Hepatocyte (in vitro differentiated cells): ENCODE measurements around the gene HSF2.

Experiments used
- EZH2 ChIP-seq: fragments of 200-600 bp; sonication (generic); IDR thresholded peaks from 2 replicates; pipeline ENCODE4 v1.6.1; 2016; ENCODE audit warnings: antibody characterized with exemption, mild to moderate bottlenecking, borderline replicate concordance
- TF ChIP-seq, protein P1 (sequence below): fragments of 200-600 bp; sonication (generic); IDR thresholded peaks from 2 replicates; pipeline ENCODE4 v1.5.1; 2016; ENCODE audit warnings: antibody characterized with exemption, mild to moderate bottlenecking; ENCODE audit not compliant: poor library complexity

DNA sequence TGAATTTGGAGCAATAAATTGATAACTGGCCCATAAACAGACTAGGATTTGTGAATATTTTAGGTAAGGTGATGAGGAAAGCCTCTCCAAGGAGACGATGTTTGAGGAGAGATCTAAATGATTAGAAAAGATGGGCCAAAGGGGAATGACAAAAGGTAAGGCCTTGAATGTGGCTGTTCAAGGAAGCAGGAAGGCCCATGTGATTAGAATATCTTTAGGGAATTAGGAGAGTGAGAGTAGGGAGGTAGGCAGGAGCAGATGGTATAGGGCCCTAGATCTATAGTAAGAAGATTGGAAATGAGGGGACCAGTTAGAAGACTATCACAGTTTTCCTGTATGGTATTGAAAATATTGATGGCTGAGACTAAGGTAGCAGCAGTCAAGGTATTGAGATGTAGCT, 6.7 kb downstream of the HSF2 start:
- TF ChIP-seq, protein P1, sequence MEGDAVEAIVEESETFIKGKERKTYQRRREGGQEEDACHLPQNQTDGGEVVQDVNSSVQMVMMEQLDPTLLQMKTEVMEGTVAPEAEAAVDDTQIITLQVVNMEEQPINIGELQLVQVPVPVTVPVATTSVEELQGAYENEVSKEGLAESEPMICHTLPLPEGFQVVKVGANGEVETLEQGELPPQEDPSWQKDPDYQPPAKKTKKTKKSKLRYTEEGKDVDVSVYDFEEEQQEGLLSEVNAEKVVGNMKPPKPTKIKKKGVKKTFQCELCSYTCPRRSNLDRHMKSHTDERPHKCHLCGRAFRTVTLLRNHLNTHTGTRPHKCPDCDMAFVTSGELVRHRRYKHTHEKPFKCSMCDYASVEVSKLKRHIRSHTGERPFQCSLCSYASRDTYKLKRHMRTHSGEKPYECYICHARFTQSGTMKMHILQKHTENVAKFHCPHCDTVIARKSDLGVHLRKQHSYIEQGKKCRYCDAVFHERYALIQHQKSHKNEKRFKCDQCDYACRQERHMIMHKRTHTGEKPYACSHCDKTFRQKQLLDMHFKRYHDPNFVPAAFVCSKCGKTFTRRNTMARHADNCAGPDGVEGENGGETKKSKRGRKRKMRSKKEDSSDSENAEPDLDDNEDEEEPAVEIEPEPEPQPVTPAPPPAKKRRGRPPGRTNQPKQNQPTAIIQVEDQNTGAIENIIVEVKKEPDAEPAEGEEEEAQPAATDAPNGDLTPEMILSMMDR = no peak
- TF ChIP-seq EZH2 = no peak
